Progenitor cell of endocrine pancreas (in vitro differentiated cells): ENCODE results near the gene PSMD5. TPM values are rescaled to one million over a fixed set of nuclear protein-coding genes. Genes with fewer than 3 reads are reported as not detected.

ENCODE experiments used
- DNase-seq: peaks from one replicate; pipeline ENCODE4 v3.0.0; 2021; ENCODE audit warnings: low spot score; ENCODE audit not compliant: unreplicated experiment
- H3K27ac Mint-ChIP-seq: 2 replicates; pipeline ENCODE4 v1.8.0; 2021; ENCODE audit warnings: mild to moderate bottlenecking, moderate library complexity, mixed read lengths
- H3K27me3 Mint-ChIP-seq: 2 replicates; pipeline ENCODE4 v1.8.0; 2021; ENCODE audit warnings: mixed read lengths
- H3K36me3 Mint-ChIP-seq: 2 replicates; pipeline ENCODE4 v1.8.0; 2022; ENCODE audit warnings: mixed read lengths; ENCODE audit not compliant: insufficient read depth
- H3K4me1 Mint-ChIP-seq: 2 replicates; pipeline ENCODE4 v1.8.0; 2021; ENCODE audit warnings: low read depth, mixed read lengths
- H3K4me3 Mint-ChIP-seq: 2 replicates; pipeline ENCODE4 v1.8.0; 2021; ENCODE audit warnings: low read depth, mild to moderate bottlenecking, moderate library complexity, mixed read lengths
- H3K9me3 Mint-ChIP-seq: 2 replicates; pipeline ENCODE4 v1.8.0; 2021; ENCODE audit warnings: low read depth, mixed read lengths
- CTCF ChIP-seq: fragments of 200-600 bp; sonication (generic); IDR thresholded peaks from one replicate; pipeline ENCODE4 v1.5.0; 2021; ENCODE audit warnings: antibody characterized with exemption, mild to moderate bottlenecking; ENCODE audit not compliant: unreplicated experiment
- long read RNA-seq: library from polyadenylated mRNA; unstranded; transcript quantifications from one replicate; pipeline ENCODE4 v2.0.0, GENCODE V29; 2020
- total RNA-seq: library from RNA; stranded (reverse); gene quantifications from 2 replicates; pipeline ENCODE4 v1.2.1, GENCODE V29; 2021

PSMD5 gene
- 47.9 and 50.1 TPM in 2 replicates for total RNA-seq
- long read RNA-seq, transcript PSMD5-201 (10 exons, 3,443 nt): major isoform, 148 of 177 reads
- long read RNA-seq, partial matches to known transcripts: 18 of 177 reads
- long read RNA-seq, other reads (novel, unspliced or antisense): 10 of 177 reads

- peak within 1 kb of the TSS; percentile 92 for H3K4me3 Mint-ChIP-seq
- peak within 1 kb of the TSS; percentile 98 for H3K27ac Mint-ChIP-seq
- no peaks in the 10 kb centered on the region for H3K27me3 Mint-ChIP-seq
- peaks cover 28% of the 10 kb centered on the region for H3K4me1 Mint-ChIP-seq
- H3K36me3 Mint-ChIP-seq: peaks cover 11% of the 10 kb centered on the region
- peak; percentile 2 for TF ChIP-seq CTCF
- peak; percentile 89 for DNase-seq
- H3K9me3 Mint-ChIP-seq: no peaks in the 10 kb centered on the region
Measured at GRCh38 chr9:120842685-120843485, at the start of gene PSMD5. TSS of gene PSMD5 (minus strand) at chr9:120842922. CDS start at chr9:120842909, 13 bp downstream.

- Mint-ChIP-seq H3K9me3 (no peaks in the 10 kb centered on the region), H3K4me1 (peaks cover 8% of the 10 kb centered on the region), H3K4me3 (no peak overlapping the region), H3K27me3 (peaks cover 17% of the 10 kb centered on the region), H3K27ac (no peak overlapping the region), H3K36me3 (no peaks in the 10 kb centered on the region)
- DNase-seq: no peak
- no peak for TF ChIP-seq CTCF
Measured at GRCh38 chr9:120891884-120892747, 49.4 kb upstream of the PSMD5 start.

GRCh38 chr9:120891245-120891883 is 48.6 kb upstream of the PSMD5 start:
- no peak for DNase-seq
- Mint-ChIP-seq H3K4me1 (peaks cover 8% of the 10 kb centered on the region), H3K4me3 (no peak overlapping the region), H3K27me3 (peaks cover 17% of the 10 kb centered on the region), H3K9me3 (no peaks in the 10 kb centered on the region), H3K27ac (no peak overlapping the region), H3K36me3 (no peaks in the 10 kb centered on the region)
- TF ChIP-seq CTCF: no peak

- no peak overlapping the region for H3K4me3 Mint-ChIP-seq
- peaks cover 17% of the 10 kb centered on the region for H3K27me3 Mint-ChIP-seq
- no peak for TF ChIP-seq CTCF
- H3K4me1 Mint-ChIP-seq: peaks cover 8% of the 10 kb centered on the region
- DNase-seq: no peak
- H3K27ac Mint-ChIP-seq: no peak overlapping the region
- no peaks in the 10 kb centered on the region for H3K36me3 Mint-ChIP-seq
- H3K9me3 Mint-ChIP-seq: no peaks in the 10 kb centered on the region
Measured at GRCh38 chr9:120890320-120891244, 47.9 kb upstream of the PSMD5 start.
